ENCODE measurements around the gene FOXN1.

- TF ChIP-seq CTCF (IDR thresholded peaks at IDR 0.05), result no peak
- no peak for TF ChIP-seq POLR2A (IDR thresholded peaks at IDR 0.05)
- no peak for TF ChIP-seq EP300 (IDR thresholded peaks at IDR 0.05)
These were observed 35.2 kb upstream of the FOXN1 start for GRCh38 chr17:28470914-28471366.
